ENCODE data around the gene PMFBP1.

PMFBP1 gene

DNA sequence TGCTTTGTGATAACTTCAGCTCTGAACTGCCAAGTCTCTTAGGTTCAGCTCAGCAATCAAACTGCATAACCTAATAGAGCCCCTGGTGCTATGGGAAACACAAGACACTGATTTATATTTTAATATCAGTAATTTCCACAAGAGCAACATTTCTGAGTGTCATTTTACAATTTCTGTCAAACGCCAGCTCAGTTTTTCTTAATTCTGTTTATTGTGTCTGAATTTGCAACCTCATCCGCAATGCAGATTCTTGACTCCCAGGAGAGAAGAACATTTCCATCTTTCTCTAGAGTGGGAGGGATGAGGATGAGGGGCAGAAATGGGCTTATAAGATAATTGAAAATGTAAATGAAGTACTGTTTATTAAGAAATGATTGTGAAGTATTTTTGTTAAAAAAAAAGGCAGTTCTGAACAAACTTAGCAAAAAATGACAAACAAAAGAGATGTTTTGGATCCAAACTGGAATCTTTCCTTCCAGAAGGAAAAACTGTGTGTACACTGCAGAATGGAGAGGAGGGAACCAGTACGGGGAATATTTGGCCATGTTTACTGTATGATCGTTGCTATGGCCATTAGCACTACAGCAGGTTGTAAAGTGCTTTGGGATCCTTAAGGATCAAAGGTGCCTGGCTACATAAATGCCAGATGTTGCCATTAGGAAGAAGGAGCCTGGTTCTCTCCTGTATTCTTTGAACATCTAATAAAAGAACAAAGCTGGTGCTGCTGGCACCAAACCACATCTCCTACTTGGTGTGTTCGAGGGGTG, 7.4 kb upstream of the PMFBP1 start:
- no peak for DNase-seq

DNA sequence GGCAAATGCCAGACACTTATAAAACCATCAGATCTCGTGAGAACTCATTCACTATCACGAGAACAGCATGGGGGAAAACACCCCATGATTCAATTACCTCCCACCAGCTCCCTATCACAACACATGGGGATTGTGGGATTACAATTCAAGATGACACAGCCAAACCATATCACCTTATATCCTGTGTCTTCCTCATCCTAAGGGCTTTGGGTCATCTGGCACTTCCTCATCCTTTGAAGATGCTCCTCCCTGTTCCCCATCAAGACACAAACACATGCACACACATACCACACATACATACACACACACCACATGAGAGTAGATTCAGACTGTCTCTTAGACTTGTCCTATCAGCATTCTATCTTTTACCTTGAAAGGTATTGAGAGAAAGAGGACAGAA, 2.8 kb upstream of the PMFBP1 start:
- no peak for DNase-seq

DNA sequence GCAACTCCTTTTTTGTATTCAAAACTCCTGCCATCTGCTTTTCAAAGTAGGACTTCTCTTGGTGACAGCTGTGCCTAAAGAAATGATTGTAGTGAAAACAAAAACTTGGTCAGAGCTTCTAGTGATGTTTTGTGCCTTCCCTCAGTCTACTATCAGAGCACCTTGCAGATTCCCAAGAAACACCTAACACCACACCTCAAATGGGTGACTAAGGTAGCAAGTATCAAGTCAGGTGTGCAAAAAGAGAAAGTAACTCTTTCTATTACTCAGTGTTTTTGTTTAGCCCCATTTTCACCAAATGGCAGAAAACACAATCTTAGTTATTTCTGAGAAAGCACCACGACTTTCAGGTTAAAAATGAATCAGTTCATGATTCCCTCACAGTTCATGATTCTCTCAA, 2.0 kb upstream of the PMFBP1 start:
- no peak for DNase-seq

DNA sequence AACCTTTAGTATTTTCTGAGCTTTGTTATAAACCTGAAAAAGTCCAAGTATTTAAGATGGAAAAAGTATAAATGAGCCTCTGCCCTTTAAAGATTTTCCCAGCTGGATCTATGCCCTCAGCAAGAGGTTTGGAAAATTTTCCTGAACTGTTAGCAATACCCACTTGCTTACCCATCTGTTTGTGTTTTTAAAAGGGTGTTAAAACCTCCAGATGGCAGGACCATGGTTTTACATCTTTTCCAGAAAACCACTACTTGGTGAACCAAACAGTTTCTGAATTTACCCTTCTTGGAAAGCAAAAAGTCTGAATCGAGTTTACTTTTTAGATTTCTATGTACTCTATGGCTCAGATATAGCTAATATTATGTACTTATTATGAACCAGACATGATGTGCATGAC, 719 bp downstream of the PMFBP1 start:
- no peak for DNase-seq

DNA sequence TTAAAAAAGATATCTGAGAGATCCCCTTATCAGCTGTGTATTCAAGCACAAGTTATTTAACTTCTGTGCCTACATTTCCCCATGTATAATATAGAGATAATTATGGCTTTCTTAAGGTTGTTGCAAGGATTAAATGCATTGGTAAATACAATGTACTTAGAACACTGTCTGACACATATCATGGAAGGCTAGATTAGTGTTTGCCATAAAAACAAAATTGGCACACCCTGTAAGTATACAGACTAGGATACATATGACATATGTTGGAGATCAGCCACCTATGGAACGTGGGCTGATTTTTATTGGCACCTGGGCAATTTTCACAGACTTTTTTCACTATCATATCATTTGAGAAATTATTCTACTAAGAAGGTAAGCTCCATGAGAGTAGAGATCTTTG, 2.2 kb downstream of the PMFBP1 start:
- DNase-seq = no peak

DNA sequence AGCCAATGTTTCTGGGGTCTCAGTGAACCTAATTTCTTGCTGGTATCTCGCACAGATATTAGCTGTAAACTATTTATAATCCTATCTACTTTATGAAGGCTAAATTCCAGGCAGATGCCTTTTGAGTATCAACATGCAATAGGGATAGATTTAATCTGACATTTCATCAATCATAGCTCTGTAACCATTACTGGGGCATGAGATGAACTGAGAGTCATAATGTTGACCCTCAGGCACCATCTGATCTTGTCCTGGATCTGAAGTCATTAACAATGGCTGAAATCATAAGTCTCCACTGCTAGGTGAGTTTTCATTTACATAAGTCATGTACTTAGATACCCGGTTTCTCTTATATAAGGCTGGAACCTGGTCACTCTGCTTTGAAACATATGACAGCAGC, 3.6 kb downstream of the PMFBP1 start:
- DNase-seq = no peak

DNA sequence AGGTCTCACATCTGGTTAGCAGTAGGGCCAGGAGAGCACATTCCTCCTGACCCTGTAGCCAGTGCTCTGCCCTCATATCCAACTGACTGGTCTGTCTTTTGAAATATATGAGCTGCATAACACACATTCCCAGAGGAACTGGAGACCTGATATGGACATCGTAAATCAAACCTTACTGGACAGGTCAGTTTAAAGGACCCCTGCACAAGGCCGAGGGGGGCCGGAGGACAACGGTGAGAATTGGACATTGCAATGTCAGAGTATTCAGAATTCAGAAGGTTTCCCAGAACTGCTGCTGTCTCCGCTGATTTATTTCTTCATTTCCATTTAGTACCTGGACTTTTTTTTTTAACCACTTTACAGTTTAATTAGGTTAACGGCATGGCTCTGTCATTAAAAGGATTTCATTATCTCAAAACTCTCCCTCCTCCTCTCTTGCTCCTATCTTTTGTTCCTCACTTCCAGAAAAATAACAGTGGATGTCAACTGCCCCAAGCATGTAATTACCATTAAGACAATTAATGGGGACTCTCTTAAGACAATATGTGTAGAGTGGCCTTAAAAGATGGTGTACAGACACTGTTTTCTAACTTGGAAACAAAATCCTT, 4.9 kb downstream of the PMFBP1 start:
- no peak for DNase-seq

DNA sequence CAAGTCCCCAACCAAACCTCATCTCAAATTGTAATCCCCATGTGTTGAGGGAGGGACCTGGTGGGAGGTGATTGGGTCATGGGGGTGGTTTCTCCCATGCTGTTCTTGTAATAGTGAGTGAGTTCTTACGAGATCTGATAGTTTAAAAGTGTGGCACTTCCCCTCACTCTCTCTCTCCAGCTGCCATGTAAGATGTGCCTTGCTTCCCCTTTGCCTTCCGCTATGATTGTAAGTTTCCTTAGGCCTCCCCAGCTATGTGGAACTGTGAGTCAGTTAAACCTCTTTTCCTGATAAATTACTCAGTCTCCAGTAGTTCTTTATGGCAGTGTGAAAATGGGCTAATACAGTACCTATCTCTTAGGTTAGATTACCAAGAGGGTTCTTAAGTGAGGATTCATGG, 5.8 kb downstream of the PMFBP1 start:
- DNase-seq = no peak

DNA sequence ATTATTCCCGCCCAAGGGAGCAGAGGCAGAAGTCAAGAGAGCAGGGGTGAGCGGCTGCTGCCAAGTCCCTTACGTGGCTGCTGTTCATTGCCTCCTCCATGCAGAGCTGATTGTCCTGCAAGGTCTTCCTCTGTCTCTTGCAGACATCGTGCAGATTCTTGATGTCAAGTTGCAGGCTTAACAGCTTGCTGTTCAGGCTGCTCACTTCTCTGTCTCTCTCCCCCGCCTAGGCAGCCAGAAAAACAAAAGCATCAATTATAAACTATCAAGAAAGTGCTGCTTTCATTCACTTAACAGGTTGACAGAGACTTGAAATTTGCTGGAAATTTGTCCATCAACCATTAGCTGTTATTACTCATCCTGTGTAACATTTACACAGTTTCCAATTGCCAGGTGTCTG, 7.3 kb downstream of the PMFBP1 start:
- DNase-seq = peak; percentile 53

DNA sequence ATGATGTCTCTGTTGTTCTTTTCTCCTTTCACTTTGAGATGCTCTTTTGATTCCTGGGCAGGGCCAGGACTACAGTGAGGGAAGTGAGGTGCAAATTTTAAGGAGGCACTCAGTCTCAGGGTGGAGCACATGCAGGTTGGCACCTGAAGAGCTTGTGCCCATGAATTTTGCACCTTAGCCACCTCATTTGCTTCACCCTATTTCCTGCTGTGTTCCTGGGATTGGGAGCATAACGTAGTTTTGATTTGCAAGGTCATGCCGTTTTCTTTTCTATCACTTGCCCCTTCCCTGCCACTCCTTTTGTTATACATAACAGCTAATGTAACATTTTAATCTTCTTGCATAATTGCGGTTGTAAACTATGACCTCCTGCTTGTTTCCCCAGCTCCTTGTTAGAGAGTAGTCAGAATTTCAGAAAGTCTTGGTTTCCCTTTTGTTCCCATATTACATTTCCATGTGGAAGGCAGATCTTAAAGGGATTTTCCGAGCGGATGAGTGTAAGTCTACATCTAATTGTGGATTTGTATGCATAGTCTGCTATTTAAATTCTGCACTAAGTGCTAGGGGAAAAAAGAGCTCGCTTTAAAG, 9.8 kb downstream of the PMFBP1 start:
- no peak for DNase-seq

DNA sequence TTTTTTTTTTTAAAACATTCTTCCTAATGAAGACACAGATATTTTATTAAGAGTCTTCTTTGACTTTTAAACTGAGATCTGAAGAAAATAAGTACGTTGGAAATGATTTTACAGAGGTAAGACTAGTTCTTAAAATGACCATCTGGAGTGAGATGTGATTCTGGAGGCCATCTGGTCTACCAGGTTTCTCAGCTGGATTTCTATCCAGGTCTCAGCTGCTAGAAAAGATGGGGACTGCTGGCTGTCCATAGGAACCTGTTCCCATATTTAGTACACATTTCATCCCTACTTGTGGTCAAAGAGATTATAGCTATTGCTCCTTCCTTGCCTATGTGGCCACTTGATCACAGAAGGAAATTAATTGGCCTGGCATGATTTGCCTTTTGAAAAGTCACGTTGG, 12.2 kb downstream of the PMFBP1 start:
- no peak for DNase-seq

DNA sequence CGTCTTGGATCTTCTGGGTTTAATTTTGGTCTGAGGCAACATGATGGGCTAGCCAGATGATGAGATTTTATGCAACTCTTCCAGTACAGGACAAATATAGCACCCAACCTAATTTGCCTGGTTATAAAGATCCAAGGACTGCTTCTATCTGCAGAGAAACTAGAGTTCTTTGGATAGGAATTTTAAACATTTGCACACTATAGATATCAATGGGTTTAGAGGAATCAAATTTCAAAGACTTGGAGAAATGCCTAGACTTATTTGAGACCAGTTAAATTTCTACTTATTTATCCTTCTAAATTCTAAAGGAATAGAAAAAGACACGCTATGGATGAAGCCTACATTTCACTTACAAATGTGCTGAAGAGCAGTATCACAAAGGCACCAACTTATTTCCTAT, 12.6 kb downstream of the PMFBP1 start:
- no peak for DNase-seq

DNA sequence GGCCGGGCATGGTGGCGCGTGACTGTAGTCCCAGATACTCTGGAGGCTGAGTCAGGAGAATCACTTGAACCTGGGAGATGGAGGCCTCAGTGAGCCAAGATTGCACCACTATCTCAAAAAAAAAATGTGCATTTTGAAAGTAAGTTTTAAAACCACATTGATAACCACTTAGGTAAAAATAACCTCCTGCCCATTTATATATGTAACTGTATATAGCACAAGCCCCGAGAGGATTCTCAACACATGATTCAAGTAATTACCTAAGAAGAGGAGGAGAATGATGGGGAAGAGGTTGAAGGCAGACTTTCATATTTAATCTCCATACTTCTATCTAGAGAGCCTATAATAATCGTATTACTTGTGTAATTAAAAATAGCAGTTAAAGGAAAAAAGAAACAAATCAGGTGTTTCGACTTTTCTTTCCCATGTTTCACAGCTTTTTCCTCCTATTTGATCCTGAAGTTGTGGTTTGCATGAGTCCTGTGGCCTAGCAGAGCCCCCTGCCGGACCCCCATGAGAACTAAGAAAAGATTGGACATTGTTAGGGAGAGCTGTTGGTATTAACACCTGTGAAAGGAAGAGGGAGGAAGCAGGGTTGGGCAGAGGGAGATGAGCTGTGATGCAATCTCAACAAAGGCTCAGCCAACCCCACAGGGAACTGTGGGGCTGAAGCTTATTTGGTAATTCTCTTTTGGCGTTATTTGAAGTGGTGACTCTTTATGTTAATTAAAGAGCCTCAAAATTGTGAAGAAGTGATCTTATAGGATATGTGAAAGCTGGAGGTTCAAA, 22.1 kb downstream of the PMFBP1 start:
- no peak for DNase-seq

DNA sequence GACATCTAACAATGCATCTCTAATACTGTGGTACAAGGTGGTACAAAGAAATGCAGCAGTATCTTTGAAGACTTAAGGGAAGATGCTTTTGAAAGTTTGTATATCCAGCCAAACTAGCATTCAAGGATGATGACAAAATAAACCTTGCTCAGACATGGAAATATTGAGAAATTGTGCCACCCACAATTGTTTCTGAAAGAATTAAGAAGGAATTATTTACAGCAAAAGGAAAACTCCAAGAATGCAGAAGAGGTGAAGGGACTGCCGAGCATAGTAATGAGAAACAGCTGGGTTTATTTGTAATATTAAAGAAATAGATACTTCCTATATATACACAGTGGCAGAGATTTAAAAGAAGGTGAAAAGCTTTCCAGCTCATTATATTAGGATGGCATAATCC, 29.5 kb downstream of the PMFBP1 start:
- DNase-seq = no peak

DNA sequence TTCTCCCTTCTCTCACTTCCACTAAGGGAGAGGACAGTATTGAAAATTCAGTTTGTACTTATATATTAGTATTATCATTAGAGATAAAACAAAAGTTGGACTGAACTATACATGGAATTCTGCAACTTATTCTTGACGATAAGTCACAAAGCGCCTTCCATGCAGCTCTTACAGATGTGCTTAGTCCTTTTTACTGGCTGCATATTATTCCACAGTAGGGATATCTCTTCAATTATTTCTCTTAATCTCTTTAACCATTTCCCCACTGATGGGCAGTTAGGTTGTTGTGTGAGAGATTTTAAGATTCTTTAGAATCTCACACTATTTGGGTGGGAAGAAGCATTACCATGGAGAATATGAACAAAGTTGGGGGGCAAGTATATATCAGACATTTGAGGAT, 32.0 kb downstream of the PMFBP1 start:
- no peak for DNase-seq

DNA sequence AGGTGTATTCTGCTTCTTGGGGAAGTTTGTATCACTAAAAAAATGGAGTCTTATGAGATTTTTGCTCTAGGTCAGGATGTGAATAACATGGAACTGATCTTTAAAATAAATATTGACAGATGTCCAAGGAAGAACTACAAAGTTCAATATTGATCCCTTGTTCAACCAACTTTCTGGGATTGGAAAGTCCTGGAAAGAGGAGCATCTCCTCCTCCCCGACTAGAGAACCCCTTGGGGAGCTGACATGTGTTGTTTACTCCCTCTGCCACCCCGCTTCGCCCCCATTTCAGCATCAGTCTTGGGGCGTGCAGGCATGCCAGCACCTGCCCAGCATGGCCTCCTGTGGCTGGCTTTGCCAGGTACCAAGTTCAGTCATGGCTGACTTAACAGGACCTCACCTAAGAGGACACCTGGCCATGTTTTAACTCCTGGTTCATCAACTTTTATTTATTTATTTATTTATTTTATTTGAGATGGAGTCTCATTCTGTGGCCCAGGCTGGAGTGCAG, 33.8 kb downstream of the PMFBP1 start:
- DNase-seq = no peak

DNA sequence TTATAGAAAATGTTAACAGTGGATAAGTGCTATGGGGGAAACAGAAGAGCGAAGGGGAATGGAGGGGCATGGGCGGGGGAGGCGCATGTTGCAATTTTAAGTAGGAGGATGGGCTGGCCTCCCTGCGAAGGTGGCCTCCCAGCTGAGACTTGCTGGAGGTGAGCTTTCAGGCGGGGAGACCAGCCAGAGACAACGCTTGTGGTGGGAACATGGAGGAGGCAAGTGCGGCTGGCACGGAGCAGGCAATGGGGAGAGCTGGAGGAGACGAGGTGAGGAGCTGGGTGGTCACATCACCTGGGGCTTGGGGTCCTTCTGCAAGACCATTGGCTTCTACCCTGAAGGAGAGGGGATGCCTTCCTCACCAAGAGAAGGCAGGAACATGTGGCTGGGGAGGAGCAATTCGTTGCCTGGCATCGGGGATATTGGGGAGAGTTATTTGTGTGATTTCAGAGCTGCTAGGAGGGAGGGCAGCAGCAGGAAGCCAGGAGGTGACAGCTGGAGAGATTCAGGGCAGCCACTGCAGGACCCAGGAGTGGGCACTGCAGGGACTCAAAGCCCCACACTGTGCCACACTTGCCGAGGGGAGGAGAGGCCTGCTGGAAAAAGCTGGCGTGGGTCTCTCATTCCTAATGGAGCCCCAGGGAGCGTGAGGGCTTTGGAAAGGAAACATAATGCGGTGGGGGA, 34.4 kb downstream of the PMFBP1 start:
- DNase-seq = peak; percentile 11

DNA sequence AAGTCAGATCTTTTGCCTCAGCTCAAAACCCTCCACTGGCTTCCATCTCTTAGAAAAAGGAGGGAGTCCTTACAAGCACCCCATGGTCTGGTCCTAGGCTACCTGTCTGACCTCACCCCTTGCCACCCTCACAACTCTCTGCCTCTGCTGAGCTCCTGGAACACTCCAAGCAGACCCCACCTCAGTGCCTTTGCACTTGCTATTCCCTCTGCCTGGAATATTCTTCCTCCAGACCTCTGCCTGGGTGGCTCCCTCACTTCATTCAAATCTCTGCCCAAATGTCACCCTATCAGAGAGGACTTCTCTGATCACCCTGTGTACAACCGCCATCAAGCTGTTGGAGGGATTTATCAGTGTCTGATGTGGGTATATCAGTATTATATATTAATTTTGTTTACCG, 37.4 kb downstream of the PMFBP1 start:
- DNase-seq = no peak

DNA sequence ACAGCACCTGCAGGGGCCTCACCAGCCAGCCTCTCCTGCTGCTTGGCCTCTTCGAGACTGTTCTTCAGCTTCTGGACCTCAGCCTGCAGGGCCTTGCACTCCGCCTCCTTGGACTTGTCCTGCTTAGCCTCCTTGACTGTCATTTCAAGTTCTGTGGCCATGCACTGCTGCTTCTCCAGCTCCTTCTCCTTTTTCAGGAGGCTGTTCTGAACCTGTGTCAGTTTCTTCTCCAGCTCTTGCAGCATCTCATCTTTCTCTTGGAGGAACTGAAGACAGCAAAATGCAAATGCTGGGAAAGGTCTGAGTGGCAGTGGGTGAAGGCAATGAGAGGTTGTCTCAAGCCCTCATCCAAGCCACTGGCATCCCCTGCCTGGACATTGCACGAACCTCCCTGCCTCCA, 39.2 kb downstream of the PMFBP1 start:
- DNase-seq = no peak

DNA sequence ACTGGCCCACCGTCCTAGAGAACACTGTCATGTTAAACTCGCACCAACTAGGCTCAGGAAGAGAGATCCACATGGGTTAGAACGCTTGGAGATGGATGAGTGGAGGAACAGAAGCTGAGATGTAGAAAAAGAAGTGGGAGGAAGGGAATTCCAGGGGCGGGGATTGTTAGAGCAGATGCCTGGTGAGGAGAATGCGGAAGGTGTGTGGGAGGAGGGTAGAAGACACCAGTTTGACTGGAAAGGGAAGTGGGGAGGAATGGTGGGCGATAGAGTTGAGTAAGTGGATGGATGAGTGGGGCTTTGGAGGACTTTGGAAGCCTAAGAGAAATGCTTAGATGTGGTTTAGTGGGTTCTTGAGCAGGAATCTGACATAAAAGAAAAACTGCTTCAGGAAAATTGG, 40.9 kb downstream of the PMFBP1 start:
- no peak for DNase-seq

DNA sequence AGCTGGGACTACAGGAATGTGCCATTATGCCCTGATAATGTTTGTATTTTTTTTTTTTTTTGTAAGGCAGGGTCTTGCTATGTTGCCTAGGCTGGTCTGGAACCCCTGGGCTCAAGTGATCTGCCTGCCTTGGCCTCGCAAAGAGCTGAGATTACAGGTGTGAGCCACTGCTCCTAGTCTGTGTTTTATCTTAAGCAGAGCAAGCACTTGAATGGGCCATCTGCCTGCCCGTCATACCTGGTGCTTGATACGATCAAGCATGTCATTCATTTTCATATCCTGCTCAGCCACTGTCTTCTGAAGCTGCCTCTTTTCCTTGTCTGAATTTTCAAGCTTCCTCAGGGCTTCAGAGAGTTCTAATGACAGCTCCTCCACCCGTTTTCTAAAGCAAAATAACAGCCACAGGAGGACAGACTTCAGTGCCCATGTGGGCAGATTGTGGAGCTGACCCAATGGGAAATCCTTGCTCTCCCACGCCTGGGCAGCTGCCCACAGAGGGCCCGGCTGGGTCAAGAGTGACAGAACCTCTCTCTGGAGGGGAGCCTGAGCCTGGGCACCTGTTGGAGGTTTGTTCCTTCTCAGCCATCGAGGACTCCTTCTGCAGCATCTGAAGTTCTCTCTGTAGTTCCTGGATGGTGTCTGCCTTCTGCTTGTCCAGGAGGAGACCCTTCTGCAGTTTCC, 41.8 kb downstream of the PMFBP1 start:
- DNase-seq = no peak

DNA sequence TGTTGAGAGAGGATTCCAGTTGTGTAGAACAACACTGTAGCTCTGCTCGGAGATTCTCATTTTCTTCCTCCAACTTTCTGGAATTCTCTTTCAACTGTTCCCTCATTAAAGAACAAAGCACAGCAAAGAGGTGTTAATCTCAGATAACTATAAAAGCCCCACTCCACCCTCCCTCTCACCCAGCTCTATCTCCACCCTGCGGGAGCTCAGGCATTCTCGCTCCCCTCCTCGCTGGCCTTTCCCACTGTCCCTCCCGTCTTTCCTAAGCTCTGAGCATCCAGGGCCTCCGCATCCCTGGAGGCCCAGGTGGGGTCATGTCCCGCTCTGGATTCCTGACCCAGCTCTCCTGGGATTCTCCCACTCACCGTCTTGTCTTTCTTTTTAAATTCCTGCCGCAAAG, 43.3 kb downstream of the PMFBP1 start:
- no peak for DNase-seq

DNA sequence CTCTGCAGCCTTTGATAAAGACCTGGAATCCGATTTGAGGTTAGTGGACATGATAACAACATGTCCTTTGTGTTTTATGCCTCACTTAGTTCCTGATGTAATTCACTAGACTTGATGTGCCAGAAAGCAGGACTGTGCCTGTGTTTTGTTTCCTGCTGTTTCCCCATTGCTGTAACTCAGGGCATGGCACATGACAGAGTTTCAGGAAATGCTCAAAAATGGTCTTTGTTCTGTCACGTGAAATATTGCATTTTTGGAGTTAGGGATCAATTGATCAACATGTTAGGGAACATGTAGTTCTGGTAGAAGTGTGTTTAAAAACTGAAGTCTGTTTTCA, 45.6 kb downstream of the PMFBP1 start:
- DNase-seq = no peak

All from NCI-H146 (cell line).